ENCODE measurements around the gene RNF103.

The RNF103 gene

GRCh38 chr2:86584151-86584913 is 39.3 kb downstream of the RNF103 start:
- H2AFZ ChIP-seq (ENCODE audit: low read depth, low read length): no peak overlapping the region
- peaks cover 9% of the 10 kb centered on the region for H3K4me1 ChIP-seq (ENCODE audit: insufficient read depth, low read length)
- no peaks in the 10 kb centered on the region for H3K27me3 ChIP-seq (ENCODE audit: insufficient read depth, low read length)
- H3K4me3 ChIP-seq (ENCODE audit: low read length): no peak overlapping the region
- H3K36me3 ChIP-seq (ENCODE audit: insufficient read depth, low read length): no peaks in the 10 kb centered on the region
- H3K9me3 ChIP-seq (ENCODE audit: low read length): no peaks in the 10 kb centered on the region

DNA sequence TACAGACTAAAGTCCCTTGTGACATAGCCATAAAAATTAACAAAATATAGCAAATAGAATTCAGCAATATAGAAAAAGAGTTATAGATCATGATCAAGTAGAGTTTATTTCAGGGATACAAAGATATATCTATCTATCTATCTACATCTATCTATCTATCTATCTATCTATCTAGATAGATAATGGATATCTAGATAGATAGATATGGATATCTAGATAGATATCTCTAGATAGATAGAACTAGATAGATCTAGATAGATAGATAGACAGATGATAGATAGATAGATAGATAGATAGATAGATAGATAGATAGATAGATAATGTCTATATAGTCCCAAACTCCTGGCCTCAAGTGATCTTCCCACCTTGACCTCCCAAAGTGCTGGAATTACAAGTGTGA is 43.1 kb downstream of the RNF103 start:
- Histone ChIP-seq H3K4me3 (ENCODE audit: low read length) (no peak overlapping the region), H3K36me3 (ENCODE audit: insufficient read depth, low read length) (no peaks in the 10 kb centered on the region), H3K27me3 (ENCODE audit: insufficient read depth, low read length) (no peaks in the 10 kb centered on the region), H2AFZ (ENCODE audit: low read depth, low read length) (no peak overlapping the region), H3K9me3 (ENCODE audit: low read length) (no peaks in the 10 kb centered on the region), H3K4me1 (ENCODE audit: insufficient read depth, low read length) (peaks cover 9% of the 10 kb centered on the region)

DNA sequence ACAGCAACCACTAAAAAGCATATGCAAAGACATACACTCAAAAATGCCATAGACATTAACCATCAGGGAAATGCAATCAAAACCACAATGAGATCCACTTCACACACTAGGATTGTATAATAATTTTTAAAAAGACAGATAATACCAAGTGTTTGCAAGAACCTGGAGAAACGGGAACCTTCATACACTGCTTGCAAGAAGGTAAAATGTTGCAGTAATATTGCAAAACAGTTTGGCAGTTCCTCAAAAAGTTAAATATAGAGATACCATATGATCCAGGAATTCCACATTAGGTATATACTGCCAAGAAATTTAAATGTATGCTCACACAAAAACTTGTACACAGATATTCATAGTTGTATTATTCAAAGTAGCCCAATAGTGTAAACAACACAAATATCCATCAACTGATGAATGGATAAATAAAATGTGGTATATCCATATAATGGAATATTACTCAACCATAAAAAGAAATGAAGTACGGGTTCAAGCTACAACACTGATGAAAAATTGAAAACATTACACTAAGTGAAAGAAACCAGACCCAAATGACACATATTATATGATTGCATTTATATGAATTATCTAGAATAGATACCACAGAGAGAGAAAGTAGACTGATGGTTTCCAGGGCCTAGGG is 45.7 kb downstream of the RNF103 start:
- Histone ChIP-seq H3K4me3 (ENCODE audit: low read length) (no peak overlapping the region), H3K36me3 (ENCODE audit: insufficient read depth, low read length) (no peaks in the 10 kb centered on the region), H3K4me1 (ENCODE audit: insufficient read depth, low read length) (no peaks in the 10 kb centered on the region), H3K9me3 (ENCODE audit: low read length) (no peaks in the 10 kb centered on the region), H3K27me3 (ENCODE audit: insufficient read depth, low read length) (no peaks in the 10 kb centered on the region), H2AFZ (ENCODE audit: low read depth, low read length) (no peak overlapping the region)

DNA sequence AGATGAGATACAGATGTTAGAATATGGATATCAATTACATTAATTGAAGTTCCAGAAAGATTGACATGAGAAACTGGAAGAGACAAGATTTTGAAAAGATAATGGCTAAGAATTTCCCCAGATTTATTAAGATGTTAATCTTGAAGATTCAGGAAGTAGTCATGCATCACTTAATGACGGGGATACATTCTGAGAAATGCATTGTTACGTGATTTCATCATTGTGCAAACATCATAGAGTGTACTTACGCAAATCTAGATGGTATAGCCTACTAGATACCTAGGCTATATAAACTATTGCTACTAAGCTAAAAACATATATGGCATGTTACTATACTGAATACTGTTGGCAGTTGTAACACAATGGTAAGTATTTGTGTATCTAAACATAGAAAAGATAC is 53.6 kb downstream of the RNF103 start:
- H2AFZ ChIP-seq (ENCODE audit: low read depth, low read length): no peak overlapping the region
- no peaks in the 10 kb centered on the region for H3K4me1 ChIP-seq (ENCODE audit: insufficient read depth, low read length)
- H3K27me3 ChIP-seq (ENCODE audit: insufficient read depth, low read length): no peaks in the 10 kb centered on the region
- H3K4me3 ChIP-seq (ENCODE audit: low read length): no peak overlapping the region
- H3K9me3 ChIP-seq (ENCODE audit: low read length): no peaks in the 10 kb centered on the region
- H3K36me3 ChIP-seq (ENCODE audit: insufficient read depth, low read length): no peaks in the 10 kb centered on the region

DNA sequence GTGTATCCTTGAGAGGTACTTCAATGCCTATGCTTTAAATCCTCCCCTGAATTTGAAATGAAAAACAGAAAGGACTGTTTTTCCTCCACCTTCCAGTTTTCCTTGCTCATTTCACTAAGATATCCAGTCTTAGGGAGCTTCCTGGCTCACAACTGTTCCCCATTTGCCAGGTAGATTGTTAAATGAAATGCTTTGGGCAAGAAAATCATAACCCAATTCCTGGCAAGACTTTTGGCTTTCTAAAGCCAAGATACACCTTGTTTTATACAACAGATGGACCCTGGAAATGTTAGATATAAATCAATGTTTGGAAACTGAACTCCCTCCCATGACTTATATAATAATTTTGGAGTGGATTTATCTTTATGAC is 56.9 kb downstream of the RNF103 start:
- no peak overlapping the region for H2AFZ ChIP-seq (ENCODE audit: low read depth, low read length)
- peaks cover 12% of the 10 kb centered on the region for H3K4me1 ChIP-seq (ENCODE audit: insufficient read depth, low read length)
- H3K36me3 ChIP-seq (ENCODE audit: insufficient read depth, low read length): no peaks in the 10 kb centered on the region
- H3K27me3 ChIP-seq (ENCODE audit: insufficient read depth, low read length): no peaks in the 10 kb centered on the region
- no peaks in the 10 kb centered on the region for H3K9me3 ChIP-seq (ENCODE audit: low read length)
- no peak overlapping the region for H3K4me3 ChIP-seq (ENCODE audit: low read length)

DNA sequence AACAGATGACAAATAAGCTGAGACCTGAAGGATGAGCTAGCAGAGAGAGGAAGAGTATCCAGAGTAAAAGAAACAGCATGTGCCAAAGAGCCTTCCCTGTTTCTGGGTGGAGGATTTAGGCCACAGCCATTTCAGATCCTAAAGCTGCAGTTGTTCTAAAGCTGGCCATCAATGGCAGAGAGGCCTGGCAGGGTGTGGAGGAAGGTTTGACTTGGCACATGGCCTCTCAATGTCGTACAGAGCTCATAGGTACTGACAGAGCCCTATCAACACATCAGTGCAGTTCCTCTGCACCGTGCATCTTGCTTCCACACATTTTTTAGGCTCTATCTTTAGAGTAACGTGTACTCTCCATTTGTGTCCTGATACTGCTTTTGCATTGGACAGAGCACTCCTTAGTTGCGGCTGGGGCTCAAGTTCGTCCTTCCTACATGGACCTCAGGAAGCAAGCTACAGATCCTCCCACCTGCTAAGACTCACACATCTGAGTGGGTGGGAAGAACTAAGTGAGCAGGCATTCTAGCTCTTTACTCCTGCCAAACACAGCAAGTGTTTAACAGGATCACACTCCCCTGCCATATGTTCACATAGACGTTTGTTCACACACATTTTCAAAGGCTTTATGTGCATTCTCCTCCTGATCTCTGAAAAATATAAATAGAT is 57.4 kb downstream of the RNF103 start:
- H3K9me3 ChIP-seq (ENCODE audit: low read length): no peaks in the 10 kb centered on the region
- H3K4me1 ChIP-seq (ENCODE audit: insufficient read depth, low read length): peaks cover 16% of the 10 kb centered on the region
- H2AFZ ChIP-seq (ENCODE audit: low read depth, low read length): no peak overlapping the region
- peaks cover 2% of the 10 kb centered on the region for H3K36me3 ChIP-seq (ENCODE audit: insufficient read depth, low read length)
- H3K27me3 ChIP-seq (ENCODE audit: insufficient read depth, low read length): no peaks in the 10 kb centered on the region
- no peak overlapping the region for H3K4me3 ChIP-seq (ENCODE audit: low read length)

GRCh38 chr2:86563650-86564061 is 60.0 kb downstream of the RNF103 start:
- Histone ChIP-seq H3K9me3 (ENCODE audit: low read length) (no peaks in the 10 kb centered on the region), H3K4me3 (ENCODE audit: low read length) (peak overlapping the region; percentile 87), H2AFZ (ENCODE audit: low read depth, low read length) (peak overlapping the region; percentile 78), H3K27me3 (ENCODE audit: insufficient read depth, low read length) (no peaks in the 10 kb centered on the region), H3K4me1 (ENCODE audit: insufficient read depth, low read length) (peaks cover 17% of the 10 kb centered on the region), H3K36me3 (ENCODE audit: insufficient read depth, low read length) (peaks cover 7% of the 10 kb centered on the region)

GRCh38 chr2:86562922-86563649 is 60.6 kb downstream of the RNF103 start, which contains the start of gene CHMP3:
CHMP3 (minus strand) TSS chr2:86563443; CDS start chr2:86563348, 95 bp downstream.
- H2AFZ ChIP-seq (ENCODE audit: low read depth, low read length): peak within 1 kb of the TSS; percentile 78
- peaks cover 7% of the 10 kb centered on the region for H3K36me3 ChIP-seq (ENCODE audit: insufficient read depth, low read length)
- H3K4me3 ChIP-seq (ENCODE audit: low read length): peak within 1 kb of the TSS; percentile 87
- H3K27me3 ChIP-seq (ENCODE audit: insufficient read depth, low read length): no peaks in the 10 kb centered on the region
- no peaks in the 10 kb centered on the region for H3K9me3 ChIP-seq (ENCODE audit: low read length)
- peaks cover 17% of the 10 kb centered on the region for H3K4me1 ChIP-seq (ENCODE audit: insufficient read depth, low read length)

DNA sequence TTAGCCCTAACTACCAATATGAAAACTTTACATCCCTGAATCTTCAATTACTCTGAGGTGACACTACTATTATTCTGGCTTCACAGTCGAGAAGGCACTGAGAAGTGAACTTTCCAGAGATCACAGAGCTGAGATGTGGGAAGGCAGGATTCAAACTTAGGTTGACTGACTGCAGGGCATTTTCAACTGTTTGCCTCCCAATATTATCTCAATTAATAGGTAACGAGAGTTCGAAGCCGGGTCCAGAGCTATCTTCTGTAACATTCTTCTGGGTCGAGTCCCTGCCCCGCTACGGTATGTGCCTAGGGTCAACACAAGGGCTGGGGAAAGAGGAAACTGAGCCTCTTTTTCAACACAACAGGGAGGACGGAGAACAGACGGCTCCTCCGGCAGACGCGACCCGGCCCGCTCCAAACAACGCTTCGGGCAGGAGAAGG is 61.2 kb downstream of the RNF103 start:
- H3K4me1 ChIP-seq (ENCODE audit: insufficient read depth, low read length): peaks cover 17% of the 10 kb centered on the region
- peak overlapping the region; percentile 87 for H3K4me3 ChIP-seq (ENCODE audit: low read length)
- H3K27me3 ChIP-seq (ENCODE audit: insufficient read depth, low read length): no peaks in the 10 kb centered on the region
- H2AFZ ChIP-seq (ENCODE audit: low read depth, low read length): peak overlapping the region; percentile 78
- H3K36me3 ChIP-seq (ENCODE audit: insufficient read depth, low read length): peaks cover 7% of the 10 kb centered on the region
- H3K9me3 ChIP-seq (ENCODE audit: low read length): no peaks in the 10 kb centered on the region

DNA sequence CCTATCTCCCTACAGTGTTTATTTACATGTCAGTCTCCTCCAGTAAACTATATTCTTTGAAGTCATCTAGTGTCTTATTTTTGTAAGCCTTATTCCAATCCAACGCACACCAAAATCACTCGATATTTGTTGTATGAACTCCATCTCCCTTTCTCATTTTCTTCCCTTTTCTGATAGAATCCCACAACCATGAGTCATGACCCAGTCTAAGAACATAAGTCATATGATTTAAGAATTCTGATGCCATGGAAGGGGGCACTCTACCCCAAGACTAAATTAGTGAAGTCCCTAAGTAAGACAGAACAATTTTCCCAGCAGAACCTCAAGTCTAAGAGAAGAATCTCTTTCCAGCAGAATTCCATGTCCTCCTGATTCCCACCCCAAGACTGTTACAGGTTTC is 65.8 kb downstream of the RNF103 start:
- H3K9me3 ChIP-seq (ENCODE audit: low read length): peaks cover 2% of the 10 kb centered on the region
- H3K4me1 ChIP-seq (ENCODE audit: insufficient read depth, low read length): peaks cover 12% of the 10 kb centered on the region
- H3K27me3 ChIP-seq (ENCODE audit: insufficient read depth, low read length): no peaks in the 10 kb centered on the region
- no peak overlapping the region for H3K4me3 ChIP-seq (ENCODE audit: low read length)
- H3K36me3 ChIP-seq (ENCODE audit: insufficient read depth, low read length): peaks cover 11% of the 10 kb centered on the region
- no peak overlapping the region for H2AFZ ChIP-seq (ENCODE audit: low read depth, low read length)

DNA sequence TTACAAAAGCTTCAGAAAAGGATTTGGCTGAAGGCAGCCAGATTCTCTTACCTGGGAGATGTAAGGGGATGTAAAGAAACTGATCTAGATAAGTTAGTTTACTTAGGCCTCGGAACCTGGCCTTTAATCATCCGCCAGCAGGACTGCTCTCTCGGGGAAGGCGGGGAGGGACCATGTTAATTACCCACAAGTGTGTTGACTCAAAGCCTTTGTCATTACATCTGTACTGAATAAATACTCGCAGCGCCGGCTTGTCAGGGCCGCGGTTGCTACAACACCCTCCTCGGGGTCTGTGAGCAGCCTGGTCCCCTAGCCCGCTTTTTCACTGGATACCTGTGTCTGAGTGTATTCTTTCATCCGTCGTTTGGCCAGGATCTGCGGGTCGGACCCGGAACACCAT is 67.2 kb downstream of the RNF103 start:
- H3K36me3 ChIP-seq (ENCODE audit: insufficient read depth, low read length): peaks cover 11% of the 10 kb centered on the region
- H3K4me3 ChIP-seq (ENCODE audit: low read length): no peak overlapping the region
- H2AFZ ChIP-seq (ENCODE audit: low read depth, low read length): no peak overlapping the region
- H3K4me1 ChIP-seq (ENCODE audit: insufficient read depth, low read length): peaks cover 3% of the 10 kb centered on the region
- H3K9me3 ChIP-seq (ENCODE audit: low read length): peaks cover 2% of the 10 kb centered on the region
- no peaks in the 10 kb centered on the region for H3K27me3 ChIP-seq (ENCODE audit: insufficient read depth, low read length)

All from neuron (in vitro differentiated cells).